Psoas muscle (tissue), 8 donors: ENCODE measurements around the gene DNAJB12. TPM values are rescaled to one million over a fixed set of nuclear protein-coding genes. Genes with fewer than 3 reads are reported as not detected.
A peak's percentile ranks its signal among the peaks of the same experiment; 100 is the strongest.
"Not testable (repeated sequence)": the region's sequence is repeated elsewhere in the genome, so short reads cannot be mapped to it uniquely, and the experiment has no call there.

Source experiments
- ATAC-seq, 4 donors: fragments of 200-7000 bp; cut with Tn5 transposase; one replicate each; pipeline ENCODE4 v1.9.1; 2020; ENCODE audit warnings: moderate library complexity in 3 of 4, mild to moderate bottlenecking in 2 of 4
- DNase-seq, 2 donors: peaks; one replicate each; pipeline ENCODE4 v3.0.0-alpha.2; 2020
- H3K27ac ChIP-seq: fragments of 200-600 bp; one replicate; pipeline ENCODE4 v1.8.0; 2022
- H3K27me3 ChIP-seq, 3 donors: fragments of 200-600 bp in 1 of 3; one replicate each; pipeline versions ENCODE4 v1.6.1 to v1.8.0; 2013 to 2022; ENCODE audit warnings: low read length in 2 of 3, mild to moderate bottlenecking in 2 of 3, moderate library complexity in 1 of 3; ENCODE audit not compliant: insufficient read depth in 3 of 3
- H3K36me3 ChIP-seq, 2 donors: fragments of 200-600 bp in 1 of 2; one replicate each; pipeline versions ENCODE4 v1.6.1 to v1.8.0; 2013 to 2022; ENCODE audit warnings: low read depth in 1 of 2, mild to moderate bottlenecking in 1 of 2, moderate library complexity in 1 of 2; ENCODE audit not compliant: insufficient read depth in 1 of 2
- H3K4me1 ChIP-seq: fragments of 200-600 bp; one replicate; pipeline ENCODE4 v1.8.0; 2022
- H3K4me3 ChIP-seq: fragments of 200-600 bp; one replicate; pipeline ENCODE4 v1.8.0; 2022; ENCODE audit warnings: mild to moderate bottlenecking
- H3K9me3 ChIP-seq: fragments of 200-600 bp; one replicate; pipeline ENCODE4 v1.8.0; 2022
- WGBS, 3 donors: extraction: QIAGEN DNeasy Blood & Tissue Kit; methylation state at CpG; one replicate each; pipeline versions ENCODE4 v1.1.6 to v1.1.7; 2013; 5-methylcytosine and 5-hydroxymethylcytosine counted together
- intact Hi-C, 2 donors: fragments of 100-400 bp; cut with DNase I; formaldehyde crosslinking; loops; one replicate each; pipeline versions ENCODE4 v1.11.0 to v1.14.2; 2022
- polyA plus RNA-seq, 3 donors: library from polyadenylated mRNA; stranded (reverse); fragments of 200-250 nt; gene quantifications; one replicate each; pipeline ENCODE4 v1.2.3, GENCODE V29; 2013
- total RNA-seq, 4 donors: library from RNA; stranded (reverse); fragmentation: NEBNext Ultra II Directional in 2 of 4; extraction: Animal tissue kit (Norgen Biotek cat#: 25700) in 2 of 4; gene quantifications; one replicate each; pipeline versions ENCODE4 v1.2.1 to v1.2.4, GENCODE V29; 2021 to 2023
- TF ChIP-seq, protein P1 (sequence below): fragments of 200-600 bp; IDR thresholded peaks from one replicate; pipeline ENCODE4 v1.8.0; 2022; ENCODE audit warnings: antibody characterized with exemption
- donor health status: healthy with polysubstance abuse.
- donor health status: DM: no; HTN: no; CAD: no; lungs with moderate emphysema.
- donor health status: Bipolar disorder and iron deficiency.
- donor health status: healthy.
- donor health status: DM: yes; HTN: yes; CAD: no.
- donor health status: DM: no; HTN: no; CAD: no.
- donor health status: DM: no; HTN: no; CAD: no.
- donor health status: DM: yes; HTN: yes; CAD: no.

Gene DNAJB12
- total and polyA plus RNA-seq, 7 donors: 22.1 to 38.7 (median 24.9) TPM

DNA sequence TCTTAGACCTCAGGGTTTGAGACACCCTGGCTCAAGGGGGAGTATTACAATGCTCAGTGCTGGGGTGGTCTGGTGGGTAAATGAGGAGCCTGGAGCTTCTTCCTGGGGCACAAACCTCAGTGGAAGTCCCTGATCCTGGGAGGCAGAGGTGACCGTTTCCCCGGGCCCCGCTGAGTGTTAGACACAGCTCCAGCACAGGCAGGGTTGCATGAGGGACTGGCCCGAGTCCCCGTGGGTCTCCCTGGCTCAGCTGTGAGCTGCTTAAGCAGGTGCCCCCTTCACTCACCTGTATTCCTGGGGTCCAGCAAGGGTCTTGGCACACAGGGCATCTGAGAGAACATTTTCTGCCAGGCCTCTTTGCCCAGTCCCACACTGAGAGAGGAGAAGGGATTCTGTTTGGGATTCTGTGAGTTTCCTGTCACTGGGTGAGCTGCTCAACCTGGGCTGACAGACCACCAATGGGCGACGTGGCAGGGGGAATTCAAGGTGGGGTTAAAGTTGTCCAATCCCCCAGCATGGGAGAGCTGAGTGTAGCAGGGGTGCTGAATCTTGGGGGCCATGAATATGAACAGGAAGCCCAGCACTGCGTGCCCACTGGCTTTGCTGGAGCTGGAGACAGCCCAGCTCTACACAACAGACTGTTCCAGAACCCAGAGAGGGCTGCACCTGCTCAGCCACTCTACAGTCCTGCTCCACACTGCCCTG, 51.1 kb downstream of the DNAJB12 start:
- Histone ChIP-seq H3K36me3 (no peaks in the 10 kb centered on the region), H3K4me3 (no peak overlapping the region), H3K9me3 (no peaks in the 10 kb centered on the region), H3K4me1 (peaks cover 29% of the 10 kb centered on the region), H3K27ac (no peak overlapping the region), H3K27me3 (no peaks in the 10 kb centered on the region)
- ATAC-seq: no peak
- DNase-seq: no peak
- TF ChIP-seq, protein P1, sequence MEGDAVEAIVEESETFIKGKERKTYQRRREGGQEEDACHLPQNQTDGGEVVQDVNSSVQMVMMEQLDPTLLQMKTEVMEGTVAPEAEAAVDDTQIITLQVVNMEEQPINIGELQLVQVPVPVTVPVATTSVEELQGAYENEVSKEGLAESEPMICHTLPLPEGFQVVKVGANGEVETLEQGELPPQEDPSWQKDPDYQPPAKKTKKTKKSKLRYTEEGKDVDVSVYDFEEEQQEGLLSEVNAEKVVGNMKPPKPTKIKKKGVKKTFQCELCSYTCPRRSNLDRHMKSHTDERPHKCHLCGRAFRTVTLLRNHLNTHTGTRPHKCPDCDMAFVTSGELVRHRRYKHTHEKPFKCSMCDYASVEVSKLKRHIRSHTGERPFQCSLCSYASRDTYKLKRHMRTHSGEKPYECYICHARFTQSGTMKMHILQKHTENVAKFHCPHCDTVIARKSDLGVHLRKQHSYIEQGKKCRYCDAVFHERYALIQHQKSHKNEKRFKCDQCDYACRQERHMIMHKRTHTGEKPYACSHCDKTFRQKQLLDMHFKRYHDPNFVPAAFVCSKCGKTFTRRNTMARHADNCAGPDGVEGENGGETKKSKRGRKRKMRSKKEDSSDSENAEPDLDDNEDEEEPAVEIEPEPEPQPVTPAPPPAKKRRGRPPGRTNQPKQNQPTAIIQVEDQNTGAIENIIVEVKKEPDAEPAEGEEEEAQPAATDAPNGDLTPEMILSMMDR: no peak
- WGBS, 3 donors: 65 to 78% (median 76%) methylated on average over 8 of the region's 8 CpGs
- intact Hi-C loops: no loop called here

DNA sequence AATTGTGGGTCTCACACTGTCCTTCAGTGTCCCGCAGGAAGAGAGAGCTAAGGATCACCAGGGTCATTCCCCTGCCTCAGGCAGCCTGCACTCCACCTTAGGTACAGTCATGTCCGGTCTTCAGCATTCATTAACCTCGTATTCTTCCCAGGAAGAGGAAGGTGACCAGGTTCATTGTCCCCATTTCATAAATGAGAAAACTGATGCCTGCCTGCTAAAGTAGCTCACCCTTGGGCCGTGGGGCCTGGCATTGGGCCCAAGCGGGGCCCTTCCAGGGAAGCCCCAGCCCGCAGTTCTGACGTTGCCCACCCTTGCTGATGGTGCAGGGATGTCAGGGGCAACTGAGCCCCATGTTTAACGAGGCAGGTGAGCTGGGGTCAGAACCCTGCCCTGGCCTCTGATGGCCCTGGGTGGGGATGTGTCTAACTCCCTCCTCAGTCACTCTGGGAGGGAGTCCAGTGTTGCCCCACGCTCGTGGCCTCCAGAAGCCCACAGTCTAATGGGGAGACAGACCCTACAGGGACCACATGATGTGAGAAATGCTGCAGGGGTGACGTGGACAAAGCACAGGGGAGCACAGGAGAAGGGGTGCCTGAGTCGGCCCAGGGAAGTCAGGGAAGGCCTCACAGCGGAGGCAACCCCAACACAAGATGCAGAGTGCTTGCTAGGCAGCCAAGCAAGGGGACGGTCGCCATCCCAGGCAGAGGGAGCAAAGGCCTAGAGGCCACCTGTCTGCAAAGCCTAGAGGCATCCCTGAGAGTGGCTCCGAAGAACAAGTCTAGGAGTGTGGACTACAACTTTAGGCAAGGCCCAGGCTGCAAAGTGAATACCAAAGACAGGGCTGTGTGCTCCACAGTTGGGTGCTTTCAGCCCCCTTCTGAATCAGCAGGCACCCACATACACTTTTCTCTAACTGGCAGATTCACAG, 55.9 kb downstream of the DNAJB12 start:
- DNase-seq: no peak
- no peak overlapping the region for H3K4me3 ChIP-seq
- TF ChIP-seq, protein P1: no peak
- peaks cover 16% of the 10 kb centered on the region for H3K4me1 ChIP-seq
- no peaks in the 10 kb centered on the region for H3K27me3 ChIP-seq
- WGBS, 3 donors: 86 to 90% (median 87%) methylated on average over 16 of the region's 16 CpGs
- intact Hi-C loops: no loop called here
- ATAC-seq: peak in 1 of 4 donors; percentile 1
- no peaks in the 10 kb centered on the region for H3K36me3 ChIP-seq
- peak overlapping the region; percentile 83 for H3K27ac ChIP-seq
- no peaks in the 10 kb centered on the region for H3K9me3 ChIP-seq

DNA sequence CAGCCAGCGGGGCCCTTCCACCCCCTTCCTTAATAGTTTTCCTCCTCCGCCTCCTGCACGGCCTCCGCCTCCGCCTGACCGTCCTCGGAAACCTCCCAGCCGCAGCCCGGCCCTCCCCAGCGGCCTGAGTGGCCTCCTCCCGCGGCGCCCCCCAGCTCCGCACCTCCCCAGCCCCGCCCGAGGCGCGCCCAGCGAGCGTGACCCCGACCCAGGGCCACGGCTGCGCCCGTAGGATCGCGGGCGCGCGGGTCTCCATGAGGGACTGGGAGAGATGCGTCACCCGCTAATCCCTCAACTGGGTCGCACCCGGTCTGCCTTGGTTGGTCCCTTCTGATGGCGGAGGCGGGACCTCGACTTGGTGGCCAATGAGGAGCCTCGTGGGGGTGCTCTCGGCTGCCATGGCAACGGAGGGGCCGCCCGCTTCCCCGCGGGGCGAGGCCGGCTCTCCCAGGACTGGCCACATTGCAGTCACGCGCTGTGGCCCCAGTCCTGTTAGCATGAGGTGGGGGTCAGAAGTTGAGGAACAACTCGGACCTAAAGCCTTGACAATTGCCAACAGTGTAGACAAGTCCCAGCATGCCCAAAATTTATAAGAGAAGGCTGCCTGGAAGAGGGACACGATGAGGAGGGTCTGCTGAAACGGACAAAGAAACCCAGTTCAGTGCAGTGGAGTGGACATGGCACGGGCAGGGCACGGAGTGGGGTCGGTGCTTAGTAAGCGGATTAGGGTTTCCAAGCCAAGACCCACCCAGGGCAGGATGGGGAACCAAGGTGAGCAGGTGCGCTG, 56.7 kb downstream of the DNAJB12 start:
- H3K4me3 ChIP-seq: peak overlapping the region; percentile 81
- peaks cover 16% of the 10 kb centered on the region for H3K4me1 ChIP-seq
- TF ChIP-seq, protein P1: no peak
- WGBS, 3 donors: 8 to 9% (median 9%) methylated on average over 47 to 55 of the region's 55 CpGs
- no peaks in the 10 kb centered on the region for H3K36me3 ChIP-seq
- ATAC-seq (peak; percentile 95 to 97 (median 96)), DNase-seq (peak; percentile 98)
- H3K27me3 ChIP-seq: no peaks in the 10 kb centered on the region
- intact Hi-C loops: no loop called here
- H3K9me3 ChIP-seq: no peaks in the 10 kb centered on the region
- H3K27ac ChIP-seq: peak overlapping the region; percentile 83

DNA sequence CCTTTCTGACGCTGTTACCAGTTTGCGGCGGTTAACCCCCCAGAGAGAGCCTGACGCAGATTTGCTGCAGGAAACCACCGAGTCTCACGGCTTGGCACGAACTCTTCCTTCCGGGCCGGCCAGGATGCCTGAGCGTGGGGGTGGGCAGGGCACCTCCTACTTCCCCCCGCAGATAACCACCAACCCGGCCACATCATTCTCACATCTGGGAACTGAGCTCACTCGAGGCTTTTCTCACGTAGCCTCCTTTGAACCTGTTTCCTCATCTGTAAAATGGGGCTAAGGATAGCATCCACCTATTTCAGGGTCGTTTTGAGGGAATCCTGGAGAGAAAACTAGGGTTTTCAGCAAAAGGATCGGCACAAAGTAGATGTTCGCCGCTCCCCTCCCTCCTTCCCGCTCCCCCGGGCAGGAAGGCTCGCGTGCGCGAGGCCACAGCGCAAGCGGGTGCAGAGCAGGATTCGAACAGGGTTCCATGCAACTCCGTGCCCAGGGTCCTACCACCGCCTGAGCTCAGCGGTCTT, 57.4 kb downstream of the DNAJB12 start:
- WGBS, 3 donors: 7 to 17% (median 8%) methylated on average over 21 to 30 of the region's 30 CpGs
- no peaks in the 10 kb centered on the region for H3K27me3 ChIP-seq
- peak overlapping the region; percentile 81 for H3K4me3 ChIP-seq
- peak overlapping the region; percentile 83 for H3K27ac ChIP-seq
- intact Hi-C loops: no loop called here
- ATAC-seq: peak; percentile 44 to 57 (median 54)
- peak; percentile 90 for DNase-seq
- no peaks in the 10 kb centered on the region for H3K36me3 ChIP-seq
- no peaks in the 10 kb centered on the region for H3K9me3 ChIP-seq
- TF ChIP-seq, protein P1: no peak
- H3K4me1 ChIP-seq: peaks cover 16% of the 10 kb centered on the region

DNA sequence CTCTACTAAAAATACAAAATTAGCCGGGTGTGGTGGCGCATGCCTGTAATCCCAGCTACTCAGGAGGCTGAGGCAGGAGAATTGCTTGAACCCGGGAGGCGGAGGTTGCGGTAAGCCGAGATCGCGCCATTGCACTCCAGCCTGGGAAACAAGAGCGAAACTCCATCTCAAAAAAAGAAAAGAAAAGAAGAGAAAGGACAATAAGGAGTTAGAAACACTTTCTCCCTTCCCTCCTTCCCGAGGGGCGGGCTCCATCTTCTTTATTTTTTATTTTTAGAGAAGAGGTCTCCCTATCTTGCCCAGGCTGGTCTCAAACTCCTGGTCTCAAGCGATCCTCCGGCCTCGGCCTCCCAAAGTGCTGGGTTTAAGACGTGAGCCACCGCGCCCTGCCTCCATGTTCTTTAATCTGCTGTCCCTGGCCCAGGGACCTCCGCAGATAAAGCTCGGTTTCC, 57.9 kb downstream of the DNAJB12 start:
- H3K9me3 ChIP-seq, H3K27me3 ChIP-seq, H3K36me3 ChIP-seq, DNase-seq, ATAC-seq, intact Hi-C loops: not testable (repeated sequence)
- Histone ChIP-seq H3K4me1 (peaks cover 16% of the 10 kb centered on the region), H3K27ac (peak overlapping the region; percentile 83), H3K4me3 (peak overlapping the region; percentile 81)
- 76 to 79% (median 79%) methylated on average over 15 to 19 of the region's 19 CpGs for WGBS, 3 donors
